Tibial artery (tissue), 4 donors: Measurements from ENCODE around the gene ATP6V0E2.

Experiments used
- DNase-seq, 2 donors: peaks; one replicate each; pipeline ENCODE4 v3.0.0-alpha.2; 2019
- H3K27ac ChIP-seq, 2 donors: fragments of 200-600 bp; sonication (generic) in 1 of 2; 1 replicate in 1 of 2; 2 replicates in 1 of 2; pipeline ENCODE4 v1.5.1; 2018 to 2019; ENCODE audit warnings: mild to moderate bottlenecking in 1 of 2
- H3K27me3 ChIP-seq, 2 donors: fragments of 200-600 bp; sonication (generic) in 1 of 2; one replicate each; pipeline versions ENCODE4 v1.5.1 to v1.6.0; 2016 to 2019
- H3K36me3 ChIP-seq, 3 donors: fragments of 200-600 bp; sonication (generic) in 2 of 3; one replicate each; pipeline ENCODE4 v1.5.1; 2016 to 2019; ENCODE audit warnings: mild to moderate bottlenecking in 2 of 3
- H3K4me1 ChIP-seq, 4 donors: fragments of 200-600 bp; sonication (generic) in 2 of 4; 1 replicate in 3 of 4; 2 replicates in 1 of 4; pipeline ENCODE4 v1.5.1; 2016 to 2019
- H3K4me3 ChIP-seq, 2 donors: fragments of 200-600 bp; sonication (generic) in 1 of 2; 1 replicate in 1 of 2; 2 replicates in 1 of 2; pipeline ENCODE4 v1.5.1; 2018 to 2019; ENCODE audit warnings: mild to moderate bottlenecking in 2 of 2
- H3K9me3 ChIP-seq, 3 donors: fragments of 200-600 bp; sonication (generic) in 1 of 3; one replicate each; pipeline ENCODE4 v1.5.1; 2016 to 2019
- intact Hi-C: fragments of 100-400 bp; cut with DNase I; formaldehyde crosslinking; loops from one replicate; pipeline ENCODE4 v1.15.0; 2023; ENCODE audit warnings: low total_unique reads
- TF ChIP-seq, protein P1 (sequence below), 2 experiments: fragments of 200-600 bp in 1 of 2; fragments of 450-650 bp in 1 of 2; IDR thresholded peaks; one replicate each; pipeline ENCODE4 v1.5.1; 2017 to 2019; ENCODE audit warnings: antibody characterized with exemption in 2 of 2, mild to moderate bottlenecking in 1 of 2, moderate library complexity in 1 of 2

ATP6V0E2 gene

DNA sequence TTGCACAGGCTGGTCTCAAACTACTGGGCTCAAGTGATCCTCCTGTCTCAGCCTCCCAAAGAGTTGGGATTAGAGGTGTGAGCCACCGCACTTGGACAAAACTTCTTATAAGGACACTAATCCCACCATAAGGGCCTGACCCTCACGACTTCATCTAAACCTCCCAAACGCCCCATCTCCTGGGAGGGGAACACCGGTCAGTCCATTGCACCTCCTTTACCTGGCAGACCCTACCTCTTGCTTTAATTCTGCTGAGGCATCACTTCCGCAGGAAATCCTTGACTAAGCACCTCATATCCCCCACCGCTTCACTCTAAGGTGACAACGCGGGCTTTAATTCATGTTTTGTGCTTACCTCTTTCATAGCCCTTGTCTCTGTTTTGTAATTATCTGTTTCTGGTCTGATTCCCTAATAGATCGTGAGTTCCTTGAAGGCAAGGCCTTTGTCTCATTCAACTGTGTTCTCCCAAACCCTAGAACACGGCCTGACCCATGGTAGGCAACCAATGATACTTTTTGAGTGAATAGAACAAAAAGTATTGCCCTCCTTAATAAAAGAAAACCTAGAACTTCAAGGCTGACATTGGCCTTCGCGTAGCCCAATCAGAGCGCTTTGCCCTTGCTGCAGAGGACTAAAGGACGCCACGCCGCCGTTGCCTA lies 36.1 kb upstream of the ATP6V0E2 start:
- H3K4me1 ChIP-seq = peaks cover 0 to 14% (median 11%) of the 10 kb centered on the region in 4 donors
- peak overlapping the region in 1 of 2 donors; percentile 22 for H3K27ac ChIP-seq
- no peaks in the 10 kb centered on the region for H3K36me3 ChIP-seq
- H3K9me3 ChIP-seq = no peaks in the 10 kb centered on the region
- TF ChIP-seq, protein P1, sequence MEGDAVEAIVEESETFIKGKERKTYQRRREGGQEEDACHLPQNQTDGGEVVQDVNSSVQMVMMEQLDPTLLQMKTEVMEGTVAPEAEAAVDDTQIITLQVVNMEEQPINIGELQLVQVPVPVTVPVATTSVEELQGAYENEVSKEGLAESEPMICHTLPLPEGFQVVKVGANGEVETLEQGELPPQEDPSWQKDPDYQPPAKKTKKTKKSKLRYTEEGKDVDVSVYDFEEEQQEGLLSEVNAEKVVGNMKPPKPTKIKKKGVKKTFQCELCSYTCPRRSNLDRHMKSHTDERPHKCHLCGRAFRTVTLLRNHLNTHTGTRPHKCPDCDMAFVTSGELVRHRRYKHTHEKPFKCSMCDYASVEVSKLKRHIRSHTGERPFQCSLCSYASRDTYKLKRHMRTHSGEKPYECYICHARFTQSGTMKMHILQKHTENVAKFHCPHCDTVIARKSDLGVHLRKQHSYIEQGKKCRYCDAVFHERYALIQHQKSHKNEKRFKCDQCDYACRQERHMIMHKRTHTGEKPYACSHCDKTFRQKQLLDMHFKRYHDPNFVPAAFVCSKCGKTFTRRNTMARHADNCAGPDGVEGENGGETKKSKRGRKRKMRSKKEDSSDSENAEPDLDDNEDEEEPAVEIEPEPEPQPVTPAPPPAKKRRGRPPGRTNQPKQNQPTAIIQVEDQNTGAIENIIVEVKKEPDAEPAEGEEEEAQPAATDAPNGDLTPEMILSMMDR (IDR thresholded peaks at IDR 0.05) = no peak
- intact Hi-C loops = loop anchor here (2.0 to 5.0 kb wide), 2 partner anchors 35 to 67 kb away; partner anchors contain the start of gene ATP6V0E2
- H3K4me3 ChIP-seq = peak overlapping the region; percentile 83 to 91
- H3K27me3 ChIP-seq = no peaks in the 10 kb centered on the region
- no peak for DNase-seq

DNA sequence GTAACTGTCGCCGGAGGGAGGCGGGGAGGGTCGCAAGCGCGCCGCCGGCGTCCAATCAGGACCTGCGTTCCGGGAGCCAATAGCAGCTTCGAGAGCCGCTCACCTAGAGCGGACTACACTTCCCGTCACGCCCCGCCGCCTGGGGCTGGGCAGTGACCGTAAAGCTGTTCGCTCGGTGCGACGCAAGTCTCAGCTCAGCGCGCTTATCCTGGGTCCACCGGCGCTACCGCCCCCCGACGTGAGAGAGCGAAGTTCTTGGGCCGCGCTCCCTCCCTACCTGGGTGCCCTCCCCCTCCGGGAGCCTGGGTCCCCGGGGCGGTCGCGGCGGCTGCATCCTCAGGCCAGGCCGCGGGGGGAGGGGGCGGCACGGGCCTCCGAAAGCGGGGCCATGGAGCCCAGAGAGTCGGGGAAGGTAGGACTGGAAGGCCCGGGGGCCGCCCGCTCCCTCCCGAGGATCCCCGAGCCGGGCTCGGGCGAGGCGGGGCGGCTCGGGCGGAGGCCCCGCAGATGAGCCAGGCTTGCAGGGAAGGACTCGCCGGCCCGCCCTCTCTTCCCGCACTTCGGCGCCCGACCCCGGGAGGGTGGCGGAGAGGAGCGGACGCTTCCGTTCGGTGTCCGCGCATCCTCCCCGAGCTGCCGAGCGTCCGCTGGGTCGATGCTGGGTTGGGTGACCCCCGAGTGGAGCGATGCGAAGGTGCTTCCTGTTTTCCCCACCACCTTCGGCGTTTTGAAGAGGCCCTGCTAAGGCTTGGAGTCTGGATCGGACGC lies 35.4 kb upstream of the ATP6V0E2 start, which contains the start of gene ZNF862:
ZNF862 (plus strand) TSS at position 152 of the 768 bp plus-strand sequence; CDS start at position 389, 237 bp downstream.
- Histone ChIP-seq H3K27me3 (no peaks in the 10 kb centered on the region), H3K27ac (peak within 1 kb of the TSS; percentile 83 to 91), H3K9me3 (no peaks in the 10 kb centered on the region), H3K36me3 (no peaks in the 10 kb centered on the region), H3K4me1 (peaks cover 0 to 14% (median 11%) of the 10 kb centered on the region in 4 donors), H3K4me3 (peak within 1 kb of the TSS; percentile 83 to 91)
- TF ChIP-seq, protein P1 (IDR thresholded peaks at IDR 0.05) = no peak
- intact Hi-C loops = loop anchor here (2.0 to 5.0 kb wide), 2 partner anchors 34 to 68 kb away; partner anchors contain the start of gene ATP6V0E2
- peak; percentile 98 to 99 for DNase-seq

DNA sequence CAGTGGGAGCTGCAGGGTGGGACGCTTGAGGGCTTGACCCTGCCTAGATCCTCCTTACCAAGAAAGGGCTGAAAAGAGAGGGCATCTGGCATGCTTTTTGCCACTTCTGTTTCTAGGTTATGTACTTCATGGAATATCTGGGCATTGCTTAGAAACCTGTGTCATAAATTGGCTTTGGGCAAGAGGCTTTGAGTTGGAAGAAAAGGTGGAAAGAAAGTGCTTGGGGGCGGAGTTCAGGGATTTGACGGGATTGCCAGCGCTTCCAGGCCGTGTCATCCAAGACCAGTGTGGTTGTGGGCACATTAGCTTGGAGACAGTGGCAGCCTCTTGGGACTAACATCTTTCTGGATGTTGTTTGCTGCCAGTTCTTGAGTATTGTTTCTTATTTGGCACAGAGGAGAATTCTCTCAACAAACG lies 34.8 kb upstream of the ATP6V0E2 start:
- H3K36me3 ChIP-seq = no peaks in the 10 kb centered on the region
- H3K27ac ChIP-seq = peak overlapping the region; percentile 83 to 91
- H3K9me3 ChIP-seq = no peaks in the 10 kb centered on the region
- DNase-seq = no peak
- H3K27me3 ChIP-seq = no peaks in the 10 kb centered on the region
- TF ChIP-seq, protein P1 (IDR thresholded peaks at IDR 0.05) = no peak
- H3K4me1 ChIP-seq = peaks cover 0 to 14% (median 11%) of the 10 kb centered on the region in 4 donors
- intact Hi-C loops = loop anchor here (2.0 to 5.0 kb wide), 2 partner anchors 33 to 68 kb away; partner anchors contain the start of gene ATP6V0E2
- H3K4me3 ChIP-seq = peak overlapping the region; percentile 83 to 91

DNA sequence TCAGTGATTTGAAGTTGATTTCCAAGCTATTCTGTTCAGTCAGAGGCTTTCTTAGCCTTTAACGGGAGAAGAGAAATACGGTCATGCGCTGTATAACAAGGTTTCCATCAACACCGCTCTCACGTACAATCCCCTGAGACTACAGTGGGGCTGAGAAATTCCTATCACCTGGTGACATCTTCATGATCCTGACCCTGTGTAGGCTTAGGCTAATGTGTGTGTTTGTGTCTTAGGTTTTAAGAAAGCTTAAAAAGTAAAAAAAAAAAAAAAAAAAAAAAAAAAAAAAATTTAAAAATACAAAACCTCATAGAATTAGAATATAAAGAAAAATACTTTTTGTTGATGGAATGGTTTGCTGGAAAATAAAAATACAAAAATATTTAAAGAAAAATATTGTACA lies 33.8 kb upstream of the ATP6V0E2 start:
- Histone ChIP-seq H3K27ac (no peak overlapping the region), H3K4me1 (peaks cover 0 to 14% (median 11%) of the 10 kb centered on the region in 4 donors), H3K27me3 (no peaks in the 10 kb centered on the region), H3K4me3 (no peak overlapping the region), H3K36me3 (peaks cover 0 to 3% (median 0%) of the 10 kb centered on the region in 3 donors), H3K9me3 (no peaks in the 10 kb centered on the region)
- DNase-seq = no peak
- intact Hi-C loops = loop anchor here (2.0 to 5.0 kb wide), 2 partner anchors 32 to 69 kb away; partner anchors contain the start of gene ATP6V0E2
- TF ChIP-seq, protein P1 (IDR thresholded peaks at IDR 0.05) = no peak

DNA sequence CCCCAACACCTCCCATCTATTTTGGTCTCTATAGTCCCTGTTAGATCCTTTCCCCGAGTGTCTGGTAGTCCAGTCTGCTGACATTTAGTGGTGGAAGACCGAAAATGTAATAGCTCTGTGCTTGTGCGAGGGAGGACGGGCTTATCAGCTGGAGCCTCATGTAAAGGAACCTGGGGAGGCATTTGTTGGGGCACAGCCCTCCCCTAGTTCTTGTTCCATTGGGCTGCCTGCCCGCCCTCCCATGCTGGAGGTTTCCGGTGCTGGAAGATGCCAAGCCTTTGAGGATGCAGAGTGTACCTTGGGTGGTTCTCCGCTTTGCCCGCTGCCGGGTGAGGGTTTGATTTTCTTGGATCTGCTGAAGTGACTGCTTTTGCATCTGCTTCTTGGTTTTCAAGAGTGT lies 30.2 kb upstream of the ATP6V0E2 start:
- H3K4me1 ChIP-seq = peaks cover 0 to 11% (median 10%) of the 10 kb centered on the region in 4 donors
- TF ChIP-seq, protein P1 (IDR thresholded peaks at IDR 0.05) = no peak

More for the DNA sequence above, 30.2 kb upstream of the ATP6V0E2 start:
- DNase-seq = no peak
- H3K9me3 ChIP-seq = no peaks in the 10 kb centered on the region
- H3K36me3 ChIP-seq = peaks cover 9 to 31% (median 19%) of the 10 kb centered on the region in 3 donors
- intact Hi-C loops = no loop called here
- H3K27me3 ChIP-seq = no peaks in the 10 kb centered on the region
- no peak overlapping the region for H3K4me3 ChIP-seq
- H3K27ac ChIP-seq = no peak overlapping the region
